ENCODE results near the gene STX17. TPM values are rescaled to one million over a fixed set of nuclear protein-coding genes. Genes with fewer than 3 reads are reported as not detected.
"Not testable (repeated sequence)": the region's sequence is repeated elsewhere in the genome, so short reads cannot be mapped to it uniquely, and the experiment has no call there.

The STX17 gene
- total RNA-seq, 2 experiments from 2014 or later, result 36.0 to 36.2 TPM

DNA sequence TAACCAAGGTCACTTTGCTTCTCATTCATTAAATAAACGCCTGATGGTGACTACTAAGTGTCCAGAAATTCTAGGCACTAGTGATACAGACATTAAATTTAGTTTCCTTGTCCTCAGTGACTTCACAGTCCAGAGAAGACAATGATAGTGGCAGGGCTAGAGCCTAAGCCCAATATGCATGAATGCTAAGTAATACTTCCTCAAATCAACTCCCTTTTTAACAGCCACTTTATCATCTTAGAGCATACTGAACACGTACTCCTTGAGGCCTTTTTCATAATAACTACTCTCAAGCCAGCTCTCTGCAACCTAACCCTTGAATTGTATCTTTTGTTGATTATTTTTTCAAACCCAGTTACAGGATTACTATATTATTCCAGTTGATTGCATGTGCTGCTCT is 74.1 kb downstream of the STX17 start:
- no peak overlapping the region for H3K27ac Mint-ChIP-seq
- no peaks in the 10 kb centered on the region for H3K27me3 Mint-ChIP-seq
- H3K9me3 Mint-ChIP-seq, result no peaks in the 10 kb centered on the region
- no peak overlapping the region for H3K4me3 Mint-ChIP-seq
- POLR2A ChIA-PET, result no interaction called here
- CTCF ChIA-PET, result no interaction called here
- peaks cover 9% of the 10 kb centered on the region for H3K36me3 Mint-ChIP-seq (ENCODE audit: low read depth)
- no peaks in the 10 kb centered on the region for H3K4me1 Mint-ChIP-seq
- DNase-seq, result no peak

DNA sequence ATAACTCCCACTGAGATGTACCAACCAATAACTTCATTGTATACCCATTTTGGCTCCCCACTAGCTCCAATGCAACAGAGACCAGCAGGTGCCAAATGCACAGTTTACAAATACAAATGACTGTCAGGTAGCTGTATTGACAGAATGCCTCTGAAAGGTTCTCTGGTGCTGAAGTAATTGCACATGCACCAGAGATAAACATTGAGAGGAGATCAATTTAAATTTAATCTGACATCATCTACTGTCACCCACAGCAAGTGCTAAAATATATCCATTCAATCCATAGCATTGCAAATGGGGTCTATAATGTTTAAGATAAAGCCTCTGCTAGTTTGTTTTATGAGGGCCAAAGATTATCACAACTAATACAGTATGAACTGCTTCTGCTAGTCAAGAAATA is 80.2 kb downstream of the STX17 start:
- CTCF ChIA-PET, result interaction anchor here (1.0 kb wide), 1 partner anchor 13 kb away, joined by 3 read pairs; no protein-coding TSS in a partner anchor

DNA sequence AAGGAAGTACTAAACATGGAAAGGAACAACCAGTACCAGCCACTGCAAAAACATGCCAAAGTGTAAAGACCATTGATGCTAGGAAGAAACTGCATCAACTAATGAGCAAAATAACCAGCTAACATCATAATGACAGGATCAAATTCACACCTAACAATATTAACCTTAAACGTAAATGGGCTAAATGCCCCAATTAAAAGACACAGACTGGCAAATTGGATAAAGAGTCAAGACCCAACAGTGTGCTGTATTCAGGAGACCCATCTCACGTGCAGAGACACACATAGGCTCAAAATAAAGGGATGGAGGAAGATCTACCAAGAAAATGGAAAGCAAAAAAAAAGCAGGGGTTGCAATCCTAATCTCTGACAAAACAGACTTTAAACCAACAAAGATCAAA is 84.1 kb downstream of the STX17 start:
- H3K36me3 Mint-ChIP-seq (ENCODE audit: low read depth), result peaks cover 63% of the 10 kb centered on the region
- H3K4me3 Mint-ChIP-seq, H3K27ac Mint-ChIP-seq, CTCF ChIA-PET, H3K27me3 Mint-ChIP-seq, POLR2A ChIA-PET, H3K4me1 Mint-ChIP-seq, DNase-seq: not testable (repeated sequence)
- H3K9me3 Mint-ChIP-seq, result peaks cover 28% of the 10 kb centered on the region

More for the DNA sequence above, 80.2 kb downstream of the STX17 start:
- POLR2A ChIA-PET, result no interaction called here
- DNase-seq, result no peak
- peaks cover 18% of the 10 kb centered on the region for H3K9me3 Mint-ChIP-seq
- no peak overlapping the region for H3K4me3 Mint-ChIP-seq
- no peaks in the 10 kb centered on the region for H3K27me3 Mint-ChIP-seq
- no peak overlapping the region for H3K27ac Mint-ChIP-seq
- H3K4me1 Mint-ChIP-seq, result no peaks in the 10 kb centered on the region
- H3K36me3 Mint-ChIP-seq (ENCODE audit: low read depth), result peaks cover 49% of the 10 kb centered on the region

- H3K4me3 Mint-ChIP-seq, result no peak overlapping the region
- DNase-seq, result no peak
- H3K27ac Mint-ChIP-seq, result no peak overlapping the region
- peaks cover 55% of the 10 kb centered on the region for H3K36me3 Mint-ChIP-seq (ENCODE audit: low read depth)
- H3K4me1 Mint-ChIP-seq, result no peaks in the 10 kb centered on the region
- POLR2A ChIA-PET, result no interaction called here
- peaks cover 22% of the 10 kb centered on the region for H3K9me3 Mint-ChIP-seq
- CTCF ChIA-PET, result interaction anchor here (0.6 kb wide), 1 partner anchor 443 kb away, joined by 3 read pairs; no protein-coding TSS in a partner anchor
- H3K27me3 Mint-ChIP-seq, result no peaks in the 10 kb centered on the region
These were observed 91.8 kb downstream of the STX17 start for GRCh38 chr9:99998266-99998665.

- peaks cover 57% of the 10 kb centered on the region for H3K36me3 Mint-ChIP-seq (ENCODE audit: low read depth)
- ChIA-PET POLR2A (no interaction called here), CTCF (interaction anchor here (0.6 kb wide), 1 partner anchor 444 kb away, joined by 3 read pairs; no protein-coding TSS in a partner anchor)
- no peak for DNase-seq
- H3K9me3 Mint-ChIP-seq, result peaks cover 18% of the 10 kb centered on the region
- H3K27me3 Mint-ChIP-seq, result no peaks in the 10 kb centered on the region
- H3K4me1 Mint-ChIP-seq, result no peaks in the 10 kb centered on the region
- no peak overlapping the region for H3K27ac Mint-ChIP-seq
- H3K4me3 Mint-ChIP-seq, result no peak overlapping the region
These were observed 92.4 kb downstream of the STX17 start for GRCh38 chr9:99998866-99999265.

GRCh38 chr9:99999797-100000196 is 93.3 kb downstream of the STX17 start:
- CTCF ChIA-PET, result interaction anchor here (1.7 kb wide), 1 partner anchor 23 kb away, joined by 3 read pairs; no protein-coding TSS in a partner anchor
- peaks cover 55% of the 10 kb centered on the region for H3K36me3 Mint-ChIP-seq (ENCODE audit: low read depth)

DNA sequence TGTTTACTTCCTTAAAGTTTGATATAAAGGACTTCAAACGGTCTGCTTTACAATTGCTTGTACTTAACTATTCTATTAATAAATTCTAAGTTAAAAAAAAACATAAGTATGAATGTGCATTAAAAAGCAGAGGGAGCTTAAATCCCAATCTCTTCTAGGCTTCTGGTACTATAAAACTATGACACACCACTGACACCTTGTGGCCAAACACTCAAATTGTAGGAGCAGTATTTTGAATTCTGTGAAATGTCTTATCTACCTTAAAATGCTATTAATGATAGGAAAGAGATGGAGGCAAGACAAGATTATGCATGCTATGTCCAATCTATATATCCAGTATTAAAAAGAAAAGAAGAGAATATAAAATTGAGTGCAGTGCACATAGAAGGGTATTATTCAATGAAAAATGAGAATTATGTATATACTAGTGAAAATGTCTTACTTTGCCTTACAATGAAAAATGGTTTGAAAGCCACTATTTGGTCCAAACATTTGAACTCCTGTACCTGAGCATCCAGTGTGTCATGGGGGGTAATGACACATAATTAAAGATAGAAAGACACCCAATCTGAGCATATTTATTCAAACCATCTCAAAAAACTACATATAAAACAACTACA is 104.7 kb downstream of the STX17 start:
- CTCF ChIA-PET, result interaction anchor here (0.6 to 1.0 kb wide), 4 partner anchors 177 to 212 kb away, joined by 3 to 5 read pairs (median 4); no protein-coding TSS in a partner anchor
- Mint-ChIP-seq H3K9me3 (peaks cover 2% of the 10 kb centered on the region), H3K36me3 (ENCODE audit: low read depth) (peaks cover 25% of the 10 kb centered on the region)

More at GRCh38 chr9:99999797-100000196, 93.3 kb downstream of the STX17 start:
- POLR2A ChIA-PET, result no interaction called here
- Mint-ChIP-seq H3K27me3 (no peaks in the 10 kb centered on the region), H3K27ac (no peak overlapping the region), H3K9me3 (peaks cover 16% of the 10 kb centered on the region), H3K4me1 (no peaks in the 10 kb centered on the region), H3K4me3 (no peak overlapping the region)
- DNase-seq, result no peak

GRCh38 chr9:100012279-100012678 is 105.8 kb downstream of the STX17 start:
- CTCF ChIA-PET, result interaction anchor here (0.8 kb wide), 2 partner anchors 211 to 789 kb away, joined by 3 read pairs; no protein-coding TSS in a partner anchor
- POLR2A ChIA-PET, result no interaction called here
- Mint-ChIP-seq H3K36me3 (ENCODE audit: low read depth) (peaks cover 19% of the 10 kb centered on the region), H3K9me3 (peaks cover 2% of the 10 kb centered on the region), H3K27ac (no peak overlapping the region), H3K27me3 (no peaks in the 10 kb centered on the region), H3K4me3 (no peak overlapping the region), H3K4me1 (no peaks in the 10 kb centered on the region)
- DNase-seq, result no peak

More for the DNA sequence above, 104.7 kb downstream of the STX17 start:
- Mint-ChIP-seq H3K27me3 (no peaks in the 10 kb centered on the region), H3K27ac (no peak overlapping the region), H3K4me1 (no peaks in the 10 kb centered on the region), H3K4me3 (no peak overlapping the region)
- peak; percentile 71 for DNase-seq
- POLR2A ChIA-PET, result interaction anchor here (0.7 kb wide), 1 partner anchor 474 kb away, joined by 3 read pairs; no protein-coding TSS in a partner anchor

- Mint-ChIP-seq H3K36me3 (ENCODE audit: low read depth) (peaks cover 16% of the 10 kb centered on the region), H3K4me3 (no peak overlapping the region), H3K27me3 (no peaks in the 10 kb centered on the region), H3K4me1 (no peaks in the 10 kb centered on the region), H3K27ac (no peak overlapping the region), H3K9me3 (peaks cover 2% of the 10 kb centered on the region)
- no peak for DNase-seq
- ChIA-PET CTCF (interaction anchor here (0.6 to 1.3 kb wide), 2 partner anchors 42 to 186 kb away, joined by 3 to 4 read pairs; no protein-coding TSS in a partner anchor), POLR2A (interaction anchor here (0.6 kb wide), 1 partner anchor 330 kb away, joined by 6 read pairs; no protein-coding TSS in a partner anchor)
These were observed 107.1 kb downstream of the STX17 start for GRCh38 chr9:100013573-100013972.

GRCh38 chr9:100014846-100015245 is 108.4 kb downstream of the STX17 start:
- DNase-seq, result no peak
- ChIA-PET CTCF (interaction anchor here (1.3 kb wide), 1 partner anchor 187 kb away, joined by 3 read pairs; no protein-coding TSS in a partner anchor), POLR2A (no interaction called here)
- peaks cover 2% of the 10 kb centered on the region for H3K9me3 Mint-ChIP-seq
- H3K4me3 Mint-ChIP-seq, result no peak overlapping the region
- H3K27ac Mint-ChIP-seq, result no peak overlapping the region
- no peaks in the 10 kb centered on the region for H3K27me3 Mint-ChIP-seq
- H3K36me3 Mint-ChIP-seq (ENCODE audit: low read depth), result peaks cover 17% of the 10 kb centered on the region
- H3K4me1 Mint-ChIP-seq, result no peaks in the 10 kb centered on the region

- Mint-ChIP-seq H3K4me3 (no peak overlapping the region), H3K4me1 (no peaks in the 10 kb centered on the region), H3K9me3 (no peaks in the 10 kb centered on the region), H3K27ac (no peak overlapping the region), H3K27me3 (no peaks in the 10 kb centered on the region), H3K36me3 (ENCODE audit: low read depth) (peaks cover 16% of the 10 kb centered on the region)
- ChIA-PET CTCF (no interaction called here), POLR2A (no interaction called here)
- DNase-seq, result no peak
These were observed 113.1 kb downstream of the STX17 start for GRCh38 chr9:100019541-100019940.

Data from activated CD4-positive, alpha-beta T cell treated with anti-CD3 and anti-CD28 coated beads, Interleukin-2, amount 10 ng/mL, durations not matched to agents 7 days and 5 days (primary cell).